ENCODE results near the gene ANKDD1A.

DNA sequence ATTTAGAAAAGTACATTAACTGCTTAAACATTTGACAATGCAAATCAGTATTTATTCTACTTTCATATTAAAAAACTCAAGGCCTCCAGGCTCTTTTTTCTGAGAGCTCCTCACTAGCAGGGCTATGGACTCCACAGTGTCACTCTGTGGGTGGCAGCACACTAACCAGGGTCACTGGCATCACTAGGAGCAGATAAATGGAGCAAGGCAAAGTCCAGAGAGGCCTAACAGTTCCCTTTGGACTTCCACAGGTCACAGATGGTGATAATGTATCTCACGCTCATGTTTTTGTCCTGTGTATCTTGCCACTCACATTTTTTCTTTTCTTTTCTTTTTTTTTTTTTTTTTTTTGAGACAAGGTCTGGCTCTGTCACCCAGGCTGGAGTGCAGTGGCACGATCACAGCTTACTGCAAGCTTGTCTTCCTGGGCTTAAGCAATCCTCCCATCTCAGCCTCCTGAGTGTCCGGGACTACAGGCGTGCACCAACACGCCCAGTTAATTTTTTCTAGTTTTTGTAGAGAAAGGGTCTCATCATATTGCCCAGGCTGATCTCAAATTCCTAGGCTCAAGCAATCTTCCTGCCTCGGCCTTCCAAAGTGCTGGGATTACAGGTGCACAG lies 70.2 kb downstream of the ANKDD1A start:
- TF ChIP-seq POLR2AphosphoS5 (IDR thresholded peaks at IDR 0.05) = no peak
- TF ChIP-seq POLR2A (IDR thresholded peaks at IDR 0.05) = no peak
- TF ChIP-seq CTCF (IDR thresholded peaks at IDR 0.05) = no peak
- no peak for TF ChIP-seq EP300 (IDR thresholded peaks at IDR 0.05; ENCODE audit: low read depth)

All from transverse colon (tissue), 4 donors.